ENCODE data around the gene LRRC23.

- no peak for TF ChIP-seq CTCF (optimal IDR thresholded peaks at IDR 0.05 in 1 of 3, IDR thresholded peaks at IDR 0.05 in 1 of 3, conservative IDR thresholded peaks at IDR 0.05 in 1 of 3; ENCODE audit: extremely low read depth in 1 of 3, insufficient read depth in 2 of 3, low read length in 3 of 3)
- no peak for TF ChIP-seq EZH2 (IDR thresholded peaks at IDR 0.05; ENCODE audit: low read length)
Observed at GRCh38 chr12:6928703-6929407, 24.2 kb downstream of the LRRC23 start.
